SK-N-SH treated with all-trans-retinoic acid at 6 μM for 48 hours (cell line): Measurements from ENCODE around the gene TPRN.

Experiments used
- ARNTL ChIP-seq: fragments of 450-650 bp; formaldehyde crosslinking; IDR thresholded peaks from 2 replicates; pipeline ENCODE4 v1.5.0; 2020; ENCODE audit warnings: low read depth, mild to moderate bottlenecking, moderate library complexity, borderline replicate concordance
- CSDC2 ChIP-seq: fragments of 250-450 bp; sonication (Bioruptor Pico); IDR thresholded peaks from 2 replicates; pipeline ENCODE4 v1.5.0; 2020; ENCODE audit warnings: mild to moderate bottlenecking, moderate library complexity
- ESRRG ChIP-seq: fragments of 250-450 bp; sonication (Bioruptor Pico); IDR thresholded peaks from 2 replicates; pipeline ENCODE4 v1.6.1; 2021; ENCODE audit warnings: mild to moderate bottlenecking
- GLIS3 ChIP-seq: fragments of 250-450 bp; sonication (Bioruptor Pico); IDR thresholded peaks from 2 replicates; pipeline ENCODE4 v1.5.0; 2020; ENCODE audit warnings: mild to moderate bottlenecking, moderate library complexity
- ISL1 ChIP-seq: fragments of 250-450 bp; sonication (Bioruptor Pico); IDR thresholded peaks from 2 replicates; pipeline ENCODE4 v2.1.2; 2022; ENCODE audit warnings: mild to moderate bottlenecking, moderate library complexity
- RARB ChIP-seq: fragments of 250-450 bp; sonication (Bioruptor Pico); IDR thresholded peaks from 2 replicates; pipeline ENCODE4 v1.8.0; 2021; ENCODE audit warnings: mild to moderate bottlenecking, moderate library complexity
- SNAI2 ChIP-seq: fragments of 250-450 bp; sonication (Bioruptor Pico); IDR thresholded peaks from 2 replicates; pipeline ENCODE4 v1.5.0; 2020; ENCODE audit warnings: mild to moderate bottlenecking, moderate library complexity
- TOX ChIP-seq: fragments of 250-450 bp; sonication (Bioruptor Pico); IDR thresholded peaks from 2 replicates; pipeline ENCODE4 v1.8.0; 2021; ENCODE audit warnings: mild to moderate bottlenecking, moderate library complexity, borderline replicate concordance
- ZFP3 ChIP-seq: fragments of 250-450 bp; sonication (Bioruptor Pico); IDR thresholded peaks from 2 replicates; pipeline ENCODE4 v1.5.0; 2020; ENCODE audit warnings: mild to moderate bottlenecking, moderate library complexity
- ZNF565 ChIP-seq: fragments of 450-650 bp; formaldehyde crosslinking; conservative IDR thresholded peaks from 2 replicates; pipeline ENCODE4 v1.5.0; 2020; ENCODE audit warnings: low read depth, mild to moderate bottlenecking, moderate library complexity
- TF ChIP-seq, protein P1 (sequence below): fragments of 250-450 bp; sonication (Bioruptor Pico); IDR thresholded peaks from 2 replicates; pipeline ENCODE4 v1.5.0; 2020; ENCODE audit warnings: mild to moderate bottlenecking, moderate library complexity
- TF ChIP-seq, protein P2 (sequence below): fragments of 250-450 bp; sonication (Bioruptor Pico); IDR thresholded peaks from 2 replicates; pipeline ENCODE4 v1.8.0; 2021; ENCODE audit warnings: low read depth, mild to moderate bottlenecking, moderate library complexity, borderline replicate concordance
- TF ChIP-seq, protein P3 (sequence below): fragments of 250-450 bp; sonication (Bioruptor Pico); IDR thresholded peaks from 2 replicates; pipeline ENCODE4 v1.8.0; 2020; ENCODE audit warnings: mild to moderate bottlenecking, moderate library complexity, borderline replicate concordance
- TF ChIP-seq, protein P4 (sequence below): fragments of 250-450 bp; sonication (Bioruptor Pico); IDR thresholded peaks from 2 replicates; pipeline ENCODE4 v1.5.1; 2020; ENCODE audit warnings: low read depth, mild to moderate bottlenecking, moderate library complexity

DNA sequence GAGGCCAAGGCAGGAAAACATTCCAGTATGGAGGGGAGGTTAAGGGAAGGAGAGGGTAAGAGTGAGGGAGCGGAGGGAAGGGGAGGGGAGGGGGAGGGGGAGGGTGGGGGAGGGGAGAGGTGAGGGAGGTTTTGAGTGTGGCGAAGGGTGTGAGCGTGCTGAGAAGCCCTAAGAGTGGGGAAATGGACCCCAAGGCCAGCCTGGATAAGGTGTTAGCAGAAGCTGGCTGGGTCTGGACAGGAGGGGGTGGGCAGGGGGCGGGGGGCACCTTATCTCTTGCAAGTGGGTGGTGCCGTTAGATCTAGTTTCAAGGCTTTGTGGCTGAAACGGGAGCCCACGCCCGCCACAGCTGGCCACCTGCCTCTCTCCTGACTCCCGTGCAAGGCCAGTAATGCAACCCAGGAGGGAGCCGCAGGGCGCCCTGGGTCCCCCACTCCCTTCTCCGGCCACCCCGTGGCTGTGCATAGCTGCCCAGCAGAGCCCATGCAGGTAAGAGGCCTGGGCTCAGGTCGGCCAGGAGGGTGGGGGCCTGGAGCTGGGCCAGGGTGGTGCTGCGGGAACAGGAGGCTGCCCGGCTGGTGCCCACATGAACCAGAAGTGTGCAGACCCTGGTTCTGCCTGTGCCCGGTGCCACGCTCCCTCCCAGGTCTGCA, 27.4 kb upstream of the TPRN start:
- TF ChIP-seq, protein P1, sequence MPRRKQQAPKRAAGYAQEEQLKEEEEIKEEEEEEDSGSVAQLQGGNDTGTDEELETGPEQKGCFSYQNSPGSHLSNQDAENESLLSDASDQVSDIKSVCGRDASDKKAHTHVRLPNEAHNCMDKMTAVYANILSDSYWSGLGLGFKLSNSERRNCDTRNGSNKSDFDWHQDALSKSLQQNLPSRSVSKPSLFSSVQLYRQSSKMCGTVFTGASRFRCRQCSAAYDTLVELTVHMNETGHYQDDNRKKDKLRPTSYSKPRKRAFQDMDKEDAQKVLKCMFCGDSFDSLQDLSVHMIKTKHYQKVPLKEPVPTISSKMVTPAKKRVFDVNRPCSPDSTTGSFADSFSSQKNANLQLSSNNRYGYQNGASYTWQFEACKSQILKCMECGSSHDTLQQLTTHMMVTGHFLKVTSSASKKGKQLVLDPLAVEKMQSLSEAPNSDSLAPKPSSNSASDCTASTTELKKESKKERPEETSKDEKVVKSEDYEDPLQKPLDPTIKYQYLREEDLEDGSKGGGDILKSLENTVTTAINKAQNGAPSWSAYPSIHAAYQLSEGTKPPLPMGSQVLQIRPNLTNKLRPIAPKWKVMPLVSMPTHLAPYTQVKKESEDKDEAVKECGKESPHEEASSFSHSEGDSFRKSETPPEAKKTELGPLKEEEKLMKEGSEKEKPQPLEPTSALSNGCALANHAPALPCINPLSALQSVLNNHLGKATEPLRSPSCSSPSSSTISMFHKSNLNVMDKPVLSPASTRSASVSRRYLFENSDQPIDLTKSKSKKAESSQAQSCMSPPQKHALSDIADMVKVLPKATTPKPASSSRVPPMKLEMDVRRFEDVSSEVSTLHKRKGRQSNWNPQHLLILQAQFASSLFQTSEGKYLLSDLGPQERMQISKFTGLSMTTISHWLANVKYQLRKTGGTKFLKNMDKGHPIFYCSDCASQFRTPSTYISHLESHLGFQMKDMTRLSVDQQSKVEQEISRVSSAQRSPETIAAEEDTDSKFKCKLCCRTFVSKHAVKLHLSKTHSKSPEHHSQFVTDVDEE (CRISPR knock-in tag): no peak
- no peak for TF ChIP-seq ISL1 (CRISPR knock-in tag)
- TF ChIP-seq ESRRG (CRISPR knock-in tag): no peak
- TF ChIP-seq CSDC2: no peak
- no peak for TF ChIP-seq SNAI2 (CRISPR knock-in tag)
- TF ChIP-seq, protein P2, sequence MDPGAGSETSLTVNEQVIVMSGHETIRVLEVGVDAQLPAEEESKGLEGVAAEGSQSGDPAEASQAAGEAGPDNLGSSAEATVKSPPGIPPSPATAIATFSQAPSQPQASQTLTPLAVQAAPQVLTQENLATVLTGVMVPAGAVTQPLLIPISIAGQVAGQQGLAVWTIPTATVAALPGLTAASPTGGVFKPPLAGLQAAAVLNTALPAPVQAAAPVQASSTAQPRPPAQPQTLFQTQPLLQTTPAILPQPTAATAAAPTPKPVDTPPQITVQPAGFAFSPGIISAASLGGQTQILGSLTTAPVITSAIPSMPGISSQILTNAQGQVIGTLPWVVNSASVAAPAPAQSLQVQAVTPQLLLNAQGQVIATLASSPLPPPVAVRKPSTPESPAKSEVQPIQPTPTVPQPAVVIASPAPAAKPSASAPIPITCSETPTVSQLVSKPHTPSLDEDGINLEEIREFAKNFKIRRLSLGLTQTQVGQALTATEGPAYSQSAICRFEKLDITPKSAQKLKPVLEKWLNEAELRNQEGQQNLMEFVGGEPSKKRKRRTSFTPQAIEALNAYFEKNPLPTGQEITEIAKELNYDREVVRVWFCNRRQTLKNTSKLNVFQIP: no peak
- TF ChIP-seq ARNTL (CRISPR knock-in tag): no peak
- TF ChIP-seq, protein P3, sequence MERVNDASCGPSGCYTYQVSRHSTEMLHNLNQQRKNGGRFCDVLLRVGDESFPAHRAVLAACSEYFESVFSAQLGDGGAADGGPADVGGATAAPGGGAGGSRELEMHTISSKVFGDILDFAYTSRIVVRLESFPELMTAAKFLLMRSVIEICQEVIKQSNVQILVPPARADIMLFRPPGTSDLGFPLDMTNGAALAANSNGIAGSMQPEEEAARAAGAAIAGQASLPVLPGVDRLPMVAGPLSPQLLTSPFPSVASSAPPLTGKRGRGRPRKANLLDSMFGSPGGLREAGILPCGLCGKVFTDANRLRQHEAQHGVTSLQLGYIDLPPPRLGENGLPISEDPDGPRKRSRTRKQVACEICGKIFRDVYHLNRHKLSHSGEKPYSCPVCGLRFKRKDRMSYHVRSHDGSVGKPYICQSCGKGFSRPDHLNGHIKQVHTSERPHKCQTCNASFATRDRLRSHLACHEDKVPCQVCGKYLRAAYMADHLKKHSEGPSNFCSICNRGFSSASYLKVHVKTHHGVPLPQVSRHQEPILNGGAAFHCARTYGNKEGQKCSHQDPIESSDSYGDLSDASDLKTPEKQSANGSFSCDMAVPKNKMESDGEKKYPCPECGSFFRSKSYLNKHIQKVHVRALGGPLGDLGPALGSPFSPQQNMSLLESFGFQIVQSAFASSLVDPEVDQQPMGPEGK (CRISPR knock-in tag): no peak
- TF ChIP-seq GLIS3 (CRISPR knock-in tag): no peak
- TF ChIP-seq, protein P4, sequence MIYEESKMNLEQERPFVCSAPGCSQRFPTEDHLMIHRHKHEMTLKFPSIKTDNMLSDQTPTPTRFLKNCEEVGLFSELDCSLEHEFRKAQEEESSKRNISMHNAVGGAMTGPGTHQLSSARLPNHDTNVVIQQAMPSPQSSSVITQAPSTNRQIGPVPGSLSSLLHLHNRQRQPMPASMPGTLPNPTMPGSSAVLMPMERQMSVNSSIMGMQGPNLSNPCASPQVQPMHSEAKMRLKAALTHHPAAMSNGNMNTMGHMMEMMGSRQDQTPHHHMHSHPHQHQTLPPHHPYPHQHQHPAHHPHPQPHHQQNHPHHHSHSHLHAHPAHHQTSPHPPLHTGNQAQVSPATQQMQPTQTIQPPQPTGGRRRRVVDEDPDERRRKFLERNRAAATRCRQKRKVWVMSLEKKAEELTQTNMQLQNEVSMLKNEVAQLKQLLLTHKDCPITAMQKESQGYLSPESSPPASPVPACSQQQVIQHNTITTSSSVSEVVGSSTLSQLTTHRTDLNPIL (CRISPR knock-in tag): no peak
- TF ChIP-seq TOX: no peak
- no peak for TF ChIP-seq RARB (CRISPR knock-in tag)
- no peak for TF ChIP-seq ZFP3
- TF ChIP-seq ZNF565: no peak
